ENCODE results near the gene AGA. TPM values are rescaled to one million over a fixed set of nuclear protein-coding genes. Genes with fewer than 3 reads are reported as not detected.

The AGA gene
- total and polyA plus RNA-seq, 2 of the 8 experiments (the other 6 are each of a cell fraction or from before 2014, with no cell fraction given) = 8.5 to 11.6 TPM

DNA sequence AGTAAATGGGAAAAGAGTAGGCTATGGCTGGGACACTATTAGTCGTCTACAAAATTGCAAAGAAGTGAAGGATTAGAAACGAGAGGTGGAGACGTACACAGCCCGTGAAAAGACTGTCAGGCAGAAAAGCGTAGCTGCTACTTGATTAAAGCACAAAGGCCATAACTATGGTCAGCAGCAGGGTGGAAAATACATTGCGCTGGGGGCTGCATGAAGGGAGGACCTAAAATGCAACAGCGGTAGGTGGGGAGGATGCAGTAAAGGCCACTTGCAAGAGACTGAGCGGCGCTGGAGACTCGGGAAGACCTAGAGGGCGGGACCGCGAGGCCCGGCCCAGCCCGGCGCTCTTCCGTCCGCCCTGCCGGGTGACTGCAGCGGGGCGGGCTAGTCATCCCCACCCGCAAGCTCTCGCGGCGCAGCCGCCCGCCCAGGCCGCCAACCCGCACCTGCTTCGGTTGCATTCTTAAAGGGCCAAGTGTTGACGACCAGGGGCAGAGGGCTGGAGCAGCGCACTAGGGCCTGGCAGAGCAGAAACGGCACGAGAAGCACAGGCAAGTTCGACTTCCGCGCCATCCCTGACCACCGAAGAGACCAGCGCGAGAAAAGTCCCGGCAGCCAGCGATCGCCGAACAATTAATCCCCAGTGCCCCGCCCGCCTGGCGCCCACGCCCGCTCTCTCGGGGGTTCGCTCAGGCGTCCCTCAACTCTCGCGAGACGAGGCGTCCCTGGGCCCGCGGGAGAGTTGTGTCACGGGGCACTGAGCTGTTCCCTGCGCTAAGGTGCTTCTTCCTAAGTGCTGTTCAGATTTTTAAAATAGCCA lies at the start of gene AGA (continued):
- TF ChIP-seq ASH2L (IDR thresholded peaks at IDR 0.05; ENCODE audit: low read length) (peak; percentile 87), RNF2 (IDR thresholded peaks at IDR 0.05; ENCODE audit: borderline replicate concordance, low read depth, low read length, missing control alignments, poor library complexity, severe bottlenecking) (no peak), SP2 (IDR thresholded peaks at IDR 0.05; ENCODE audit: low read length) (no peak), ZNF274 (IDR thresholded peaks at IDR 0.05; ENCODE audit: borderline replicate concordance, extremely low read depth, low read length) (no peak), EZH2 (IDR thresholded peaks at IDR 0.05; ENCODE audit: low read depth, low read length, severe bottlenecking) (no peak), SIRT6 (IDR thresholded peaks at IDR 0.05; ENCODE audit: low read length) (no peak)
